CD1c-positive myeloid dendritic cell (primary cell): ENCODE measurements around the gene GNE.
"Not testable (repeated sequence)": the region's sequence is repeated elsewhere in the genome, so short reads cannot be mapped to it uniquely, and the experiment has no call there.

Source experiments
- DNase-seq: peaks from one replicate; pipeline ENCODE4 v3.0.0-alpha.2; 2016; ENCODE audit errors: extremely low spot score

The GNE gene

GRCh38 chr9:36273354-36273753 is 15.1 kb upstream of the GNE start:
- not testable (repeated sequence) for DNase-seq

GRCh38 chr9:36268007-36268427 is 9.8 kb upstream of the GNE start:
- DNase-seq: no peak

GRCh38 chr9:36264896-36265295 is 6.6 kb upstream of the GNE start:
- no peak for DNase-seq

- no peak for DNase-seq
Observed at GRCh38 chr9:36263683-36264082, 5.4 kb upstream of the GNE start.

- DNase-seq: no peak
Observed at GRCh38 chr9:36258996-36259533, 817 bp upstream of the GNE start.

GRCh38 chr9:36251428-36251827 is 6.8 kb downstream of the GNE start:
- DNase-seq: no peak

- DNase-seq: no peak
Observed at GRCh38 chr9:36250079-36250478, 8.2 kb downstream of the GNE start.

GRCh38 chr9:36249189-36249588 is 9.1 kb downstream of the GNE start:
- peak; percentile 26 for DNase-seq

GRCh38 chr9:36248061-36248460 is 10.2 kb downstream of the GNE start:
- peak; percentile 57 for DNase-seq

GRCh38 chr9:36247356-36247755 is 10.9 kb downstream of the GNE start:
- no peak for DNase-seq

- no peak for DNase-seq
Observed at GRCh38 chr9:36245906-36246305, 12.3 kb downstream of the GNE start.

- DNase-seq: not testable (repeated sequence)
Observed at GRCh38 chr9:36239675-36240074, 18.6 kb downstream of the GNE start.

GRCh38 chr9:36239205-36239604 is 19.0 kb downstream of the GNE start:
- not testable (repeated sequence) for DNase-seq

GRCh38 chr9:36237230-36237629 is 21.0 kb downstream of the GNE start:
- no peak for DNase-seq

- DNase-seq: no peak
Observed at GRCh38 chr9:36222449-36222848, 35.8 kb downstream of the GNE start.

- no peak for DNase-seq
Observed at GRCh38 chr9:36221667-36222066, 36.6 kb downstream of the GNE start.

- no peak for DNase-seq
Observed at GRCh38 chr9:36218411-36218901, 39.8 kb downstream of the GNE start.

- no peak for DNase-seq
Observed at GRCh38 chr9:36218011-36218410, 40.2 kb downstream of the GNE start.

- DNase-seq: no peak
Observed at GRCh38 chr9:36217256-36217968, 40.8 kb downstream of the GNE start.

- DNase-seq: no peak
Observed at GRCh38 chr9:36214571-36214970, 43.7 kb downstream of the GNE start.

GRCh38 chr9:36213989-36214388 is 44.3 kb downstream of the GNE start:
- no peak for DNase-seq

GRCh38 chr9:36213387-36213786 is 44.9 kb downstream of the GNE start:
- DNase-seq: no peak

GRCh38 chr9:36211510-36211909 is 46.7 kb downstream of the GNE start:
- no peak for DNase-seq

GRCh38 chr9:36210722-36211121 is 47.5 kb downstream of the GNE start:
- no peak for DNase-seq
